IMR-90 (cell line): ENCODE measurements around the gene ZDHHC17. TPM values are rescaled to one million over a fixed set of nuclear protein-coding genes. Genes with fewer than 3 reads are reported as not detected.

Experiments
- ATAC-seq: fragments of 200-7000 bp; cut with Tn5 transposase; 2 replicates; pipeline ENCODE4 v1.9.1; 2020; ENCODE audit warnings: low read depth, mild to moderate bottlenecking, moderate library complexity
- BruUV-seq: library from RNA; stranded (reverse); fragments of 400-500 nt; replicated peaks from 2 replicates; lab custom pipeline; 2021; lab: Mats Ljungman, UMichigan
- CTCF ChIA-PET: fragments of 300-600 bp; formaldehyde crosslinking; extraction: SDS; loops from one replicate; lab custom pipeline; 2021; ENCODE audit warnings: antibody characterized with exemption; lab: Yijun Ruan, JAX
- POLR2A ChIA-PET: fragments of 300-600 bp; sonication (Branson Sonifier 250); formaldehyde crosslinking; loops from one replicate; lab custom pipeline; 2022; ENCODE audit warnings: antibody characterized with exemption; ENCODE audit not compliant: unreplicated experiment; lab: Charles Lee
- DNase-seq: peaks from one replicate; pipeline ENCODE4 v3.0.0; 2013
- H2AFZ ChIP-seq: replicated peaks from 2 replicates; pipeline ENCODE3; 2013; ENCODE audit warnings: low read length, mild to moderate bottlenecking; ENCODE audit not compliant: poor library complexity
- H2AK5ac ChIP-seq: 2 replicates; pipeline ENCODE4 v1.6.1; 2013; ENCODE audit warnings: low read depth, low read length, inconsistent platforms
- H2AK9ac ChIP-seq: replicated peaks from 2 replicates; pipeline ENCODE3; 2013; ENCODE audit warnings: mild to moderate bottlenecking, low read depth, low read length, moderate library complexity; ENCODE audit not compliant: poor library complexity
- H2BK120ac ChIP-seq: 2 replicates; pipeline ENCODE4 v1.6.1; 2013; ENCODE audit warnings: low read depth, low read length, inconsistent platforms
- H2BK15ac ChIP-seq: 3 replicates; pipeline ENCODE4 v1.6.1; 2013; ENCODE audit warnings: low read depth, low read length, inconsistent platforms
- H2BK20ac ChIP-seq: 2 replicates; pipeline ENCODE4 v1.6.1; 2013; ENCODE audit warnings: low read depth, mild to moderate bottlenecking, inconsistent platforms, low read length, moderate library complexity
- H2BK5ac ChIP-seq: 2 replicates; pipeline ENCODE4 v1.6.1; 2013; ENCODE audit warnings: mild to moderate bottlenecking, low read depth, low read length, inconsistent platforms; ENCODE audit not compliant: poor library complexity, severe bottlenecking
- H3K14ac ChIP-seq: replicated peaks from 2 replicates; pipeline ENCODE4 v1.6.1; 2013; ENCODE audit warnings: low read depth, low read length, inconsistent platforms
- H3K18ac ChIP-seq: 2 replicates; pipeline ENCODE4 v1.6.1; 2013; ENCODE audit warnings: low read depth, low read length, control low read depth
- H3K23ac ChIP-seq: 2 replicates; pipeline ENCODE4 v1.6.1; 2013; ENCODE audit warnings: low read depth, low read length, inconsistent platforms
- H3K27ac ChIP-seq: 2 replicates; pipeline ENCODE4 v1.5.1; 2013; ENCODE audit warnings: mild to moderate bottlenecking, control low read depth, low read length; ENCODE audit not compliant: insufficient read depth
- H3K27me3 ChIP-seq: 2 replicates; pipeline ENCODE4 v1.6.1; 2013; ENCODE audit warnings: low read length; ENCODE audit not compliant: control insufficient read depth, insufficient read depth
- H3K36me3 ChIP-seq: 2 replicates; pipeline ENCODE4 v1.6.1; 2013; ENCODE audit warnings: low read length, mixed read lengths; ENCODE audit not compliant: control insufficient read depth, insufficient read depth
- H3K4ac ChIP-seq: 2 replicates; pipeline ENCODE4 v1.6.1; 2013; ENCODE audit warnings: low read depth, low read length, inconsistent platforms
- H3K4me1 ChIP-seq: 2 replicates; pipeline ENCODE4 v1.6.1; 2013; ENCODE audit warnings: low read length, mixed read lengths; ENCODE audit not compliant: control insufficient read depth, insufficient read depth
- H3K4me2 ChIP-seq: 2 replicates; pipeline ENCODE4 v1.6.1; 2013; ENCODE audit warnings: low read depth, mild to moderate bottlenecking, control low read depth, low read length, moderate library complexity
- H3K4me3 ChIP-seq: 2 replicates; pipeline ENCODE4 v1.5.1; 2013; ENCODE audit warnings: low read depth, mild to moderate bottlenecking, control low read depth, low read length, moderate library complexity; ENCODE audit not compliant: insufficient read depth
- H3K56ac ChIP-seq: 2 replicates; pipeline ENCODE4 v1.6.1; 2013; ENCODE audit warnings: low read length, inconsistent platforms; ENCODE audit not compliant: insufficient read depth; ENCODE audit errors: extremely low read depth
- H3K79me1 ChIP-seq, 2 experiments: 2 replicates each; pipeline ENCODE4 v1.6.1; 2013; ENCODE audit warnings: low read length in 2 of 2, inconsistent platforms in 1 of 2, low read depth in 1 of 2
- H3K9ac ChIP-seq: 2 replicates; pipeline ENCODE4 v1.6.1; 2013; ENCODE audit warnings: low read depth, low read length, control low read depth
- H3K9me1 ChIP-seq: 2 replicates; pipeline ENCODE4 v1.6.1; 2013; ENCODE audit warnings: low read length, inconsistent platforms; ENCODE audit not compliant: insufficient read depth
- H3K9me3 ChIP-seq: 2 replicates; pipeline ENCODE4 v1.6.1; 2013; ENCODE audit warnings: low read length; ENCODE audit not compliant: control insufficient read depth, insufficient read depth
- H4K20me1 ChIP-seq: 2 replicates; pipeline ENCODE4 v1.6.1; 2013; ENCODE audit warnings: low read length, inconsistent platforms; ENCODE audit not compliant: insufficient read depth
- H4K5ac ChIP-seq: 2 replicates; pipeline ENCODE4 v1.6.1; 2013; ENCODE audit warnings: mild to moderate bottlenecking, low read depth, low read length, control low read depth
- H4K8ac ChIP-seq, 2 experiments: 2 replicates each; pipeline ENCODE4 v1.6.1; 2013; ENCODE audit warnings: low read depth in 2 of 2, low read length in 2 of 2, control low read depth in 1 of 2, inconsistent platforms in 1 of 2
- H4K91ac ChIP-seq: 2 replicates; pipeline ENCODE4 v1.6.1; 2013; ENCODE audit warnings: low read depth, low read length, inconsistent platforms; ENCODE audit not compliant: insufficient read depth
- CEBPB ChIP-seq: IDR thresholded peaks from 2 replicates; pipeline ENCODE4 v1.6.1; 2012; ENCODE audit warnings: low read depth, low read length, improper control_type of control experiment
- CHD1 ChIP-seq: IDR thresholded peaks from 2 replicates; pipeline ENCODE4 v1.6.1; 2012; ENCODE audit warnings: low read depth, low read length, improper control_type of control experiment
- FOS ChIP-seq: fragments of 150-350 bp; IDR thresholded peaks from 2 replicates; pipeline ENCODE4 v1.6.1; 2016; ENCODE audit warnings: low read depth, low read length
- MAFK ChIP-seq: IDR thresholded peaks from 2 replicates; pipeline ENCODE4 v1.6.1; 2012; ENCODE audit warnings: low read depth, low read length, improper control_type of control experiment
- MXI1 ChIP-seq: IDR thresholded peaks from 2 replicates; pipeline ENCODE4 v1.6.1; 2012; ENCODE audit warnings: low read depth, mild to moderate bottlenecking, low read length, moderate library complexity, borderline replicate concordance
- NFE2L2 ChIP-seq: fragments of 150-350 bp; IDR thresholded peaks from 2 replicates; pipeline ENCODE4 v1.6.1; 2016; ENCODE audit warnings: low read depth, mild to moderate bottlenecking, low read length
- POLR2A ChIP-seq: IDR thresholded peaks from 2 replicates; pipeline ENCODE4 v1.6.1; 2012; ENCODE audit warnings: mild to moderate bottlenecking, low read depth, low read length
- RAD21 ChIP-seq: IDR thresholded peaks from 2 replicates; pipeline ENCODE4 v1.6.1; 2012; ENCODE audit warnings: low read length, improper control_type of control experiment
- RCOR1 ChIP-seq: IDR thresholded peaks from 2 replicates; pipeline ENCODE4 v1.6.1; 2012; ENCODE audit warnings: mild to moderate bottlenecking, low read length, improper control_type of control experiment; ENCODE audit not compliant: insufficient replicate concordance
- SMC3 ChIP-seq: fragments of 150-350 bp; IDR thresholded peaks from 2 replicates; pipeline ENCODE4 v1.6.1; 2016; ENCODE audit warnings: low read depth, mild to moderate bottlenecking, antibody characterized with exemption, low read length, moderate library complexity
- WGBS, 2 experiments: methylation state at CpG; one replicate each; pipeline versions ENCODE4 v1.1.5 to v1.1.7; 2013; ENCODE audit warnings: missing lambda C conversion rate in 2 of 2; ENCODE audit not compliant: insufficient read length in 1 of 2; ENCODE audit errors: extremely low coverage in 2 of 2; 5-methylcytosine and 5-hydroxymethylcytosine counted together
- dilution Hi-C: fragments of 300-500 bp; cut with HindIII; formaldehyde crosslinking; loops from one replicate; pipeline ENCODE4 v1.14.3; 2018; ENCODE audit warnings: low sequenced_read_pairs; ENCODE audit not compliant: unreplicated experiment
- in situ Hi-C: fragments of 300-500 bp; cut with MboI; formaldehyde crosslinking; loops from 3 replicates; pipeline ENCODE4 v1.14.3; 2019; ENCODE audit warnings: low sequenced_read_pairs, inconsistent platforms, mixed read lengths
- intact Hi-C: fragments of 100-400 bp; cut with micrococcal nuclease; formaldehyde crosslinking; loops from 2 replicates; pipeline ENCODE4 v1.10.0; 2022
- polyA plus RNA-seq, 3 experiments: library from polyadenylated mRNA; depleted of rRNA; stranded (reverse); fragments of >200 nt; gene quantifications; 2 replicates each; pipeline ENCODE4 v1.2.3, GENCODE V29; 2012; ENCODE audit warnings: low replicate concordance in 1 of 3
- total RNA-seq: library from RNA; depleted of rRNA; stranded (reverse); fragments of >200 nt; gene quantifications from 2 replicates; pipeline ENCODE4 v1.2.3, GENCODE V29; 2012
- TF ChIP-seq, protein P1 (sequence below): fragments of 150-350 bp; IDR thresholded peaks from 2 replicates; pipeline ENCODE4 v1.6.1; 2017; ENCODE audit warnings: mild to moderate bottlenecking, antibody characterized with exemption, low read length, low read depth
- TF ChIP-seq, protein P2 (sequence below): fragments of 150-350 bp; IDR thresholded peaks from 2 replicates; pipeline ENCODE4 v1.6.1; 2016; ENCODE audit warnings: low read depth, mild to moderate bottlenecking, low read length, moderate library complexity, borderline replicate concordance

Gene ZDHHC17
- total and polyA plus RNA-seq, 2 of the 4 experiments (the other 2 are of a cell fraction) = 23.3 to 125 TPM

DNA sequence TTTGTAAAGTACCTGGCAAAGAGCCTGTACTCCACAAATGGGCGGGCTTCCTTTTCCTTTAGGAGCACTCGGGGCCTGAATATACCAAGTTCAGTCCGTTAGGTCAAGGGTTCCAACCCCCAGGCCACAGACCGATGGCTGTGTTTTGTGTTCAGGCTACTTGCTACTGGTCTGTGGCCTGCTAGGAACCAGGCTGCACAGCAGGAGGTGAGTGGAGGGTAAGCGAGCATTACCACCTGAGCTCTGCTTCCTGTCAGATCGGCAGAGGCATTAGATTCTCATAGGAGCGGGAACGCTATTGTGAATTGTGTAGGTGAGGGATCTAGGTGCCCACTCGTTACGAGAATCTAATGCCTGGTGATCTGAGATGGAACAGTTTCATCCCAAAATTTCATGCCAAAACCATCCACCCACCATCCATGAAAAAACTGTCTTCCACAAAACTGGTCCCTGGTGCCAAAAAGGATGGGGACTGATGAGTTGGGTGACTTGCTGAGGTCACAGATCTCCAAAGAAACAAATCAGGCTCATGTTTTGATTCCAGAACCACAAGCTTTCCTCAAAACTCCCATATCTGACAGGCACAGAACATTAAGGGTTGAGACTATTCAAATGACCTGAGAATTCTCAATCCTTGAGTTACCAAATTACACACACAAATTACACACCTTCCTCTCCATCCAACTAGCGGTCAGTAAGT, 110.7 kb downstream of the ZDHHC17 start:
- dilution Hi-C loops = no loop called here
- no peak overlapping the region for H4K8ac ChIP-seq
- H2AK5ac ChIP-seq = no peak overlapping the region
- no peak overlapping the region for H3K14ac ChIP-seq
- peaks cover 22 to 79% of the 10 kb centered on the region in 2 experiments for H3K79me1 ChIP-seq
- H3K4me2 ChIP-seq = no peak overlapping the region
- H4K20me1 ChIP-seq = peaks cover 31% of the 10 kb centered on the region
- H3K36me3 ChIP-seq = peaks cover 7% of the 10 kb centered on the region
- intact Hi-C loops = no loop called here
- H2BK20ac ChIP-seq = no peak overlapping the region
- DNase-seq (no peak), ATAC-seq (no peak)
- WGBS, 2 experiments = 100% methylated on average over 1 of the region's 11 CpGs; no CpG with 5 or more reads in 1 of the 2 experiments
- no peak overlapping the region for H3K18ac ChIP-seq
- H3K23ac ChIP-seq = no peak overlapping the region
- H3K27me3 ChIP-seq = no peaks in the 10 kb centered on the region
- H4K5ac ChIP-seq = no peak overlapping the region
- H3K56ac ChIP-seq = no peak overlapping the region
- no peak overlapping the region for H3K4me3 ChIP-seq
- POLR2A ChIA-PET = no interaction called here
- no TSS peak for BruUV-seq
- H2AFZ ChIP-seq = no peak overlapping the region
- no peak overlapping the region for H3K4ac ChIP-seq
- H2BK5ac ChIP-seq = no peak overlapping the region
- no peak for TF ChIP-seq MXI1
- TF ChIP-seq, protein P1, sequence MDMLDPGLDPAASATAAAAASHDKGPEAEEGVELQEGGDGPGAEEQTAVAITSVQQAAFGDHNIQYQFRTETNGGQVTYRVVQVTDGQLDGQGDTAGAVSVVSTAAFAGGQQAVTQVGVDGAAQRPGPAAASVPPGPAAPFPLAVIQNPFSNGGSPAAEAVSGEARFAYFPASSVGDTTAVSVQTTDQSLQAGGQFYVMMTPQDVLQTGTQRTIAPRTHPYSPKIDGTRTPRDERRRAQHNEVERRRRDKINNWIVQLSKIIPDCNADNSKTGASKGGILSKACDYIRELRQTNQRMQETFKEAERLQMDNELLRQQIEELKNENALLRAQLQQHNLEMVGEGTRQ = no peak
- no peak for TF ChIP-seq POLR2A
- no peak for TF ChIP-seq CEBPB
- TF ChIP-seq RCOR1 = no peak
- TF ChIP-seq SMC3 = no peak
- no peak for TF ChIP-seq CHD1
- TF ChIP-seq NFE2L2 = no peak
- TF ChIP-seq, protein P2, sequence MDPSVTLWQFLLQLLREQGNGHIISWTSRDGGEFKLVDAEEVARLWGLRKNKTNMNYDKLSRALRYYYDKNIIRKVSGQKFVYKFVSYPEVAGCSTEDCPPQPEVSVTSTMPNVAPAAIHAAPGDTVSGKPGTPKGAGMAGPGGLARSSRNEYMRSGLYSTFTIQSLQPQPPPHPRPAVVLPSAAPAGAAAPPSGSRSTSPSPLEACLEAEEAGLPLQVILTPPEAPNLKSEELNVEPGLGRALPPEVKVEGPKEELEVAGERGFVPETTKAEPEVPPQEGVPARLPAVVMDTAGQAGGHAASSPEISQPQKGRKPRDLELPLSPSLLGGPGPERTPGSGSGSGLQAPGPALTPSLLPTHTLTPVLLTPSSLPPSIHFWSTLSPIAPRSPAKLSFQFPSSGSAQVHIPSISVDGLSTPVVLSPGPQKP = no peak
- TF ChIP-seq FOS = no peak
- TF ChIP-seq RAD21 = no peak
- TF ChIP-seq MAFK = no peak
- no peak overlapping the region for H4K91ac ChIP-seq
- H2BK15ac ChIP-seq = no peak overlapping the region
- CTCF ChIA-PET = no interaction called here
- no peak overlapping the region for H2AK9ac ChIP-seq
- H2BK120ac ChIP-seq = no peak overlapping the region
- peaks cover 5% of the 10 kb centered on the region for H3K4me1 ChIP-seq
- in situ Hi-C loops = no loop called here
- H3K9ac ChIP-seq = no peak overlapping the region
- no peak overlapping the region for H3K27ac ChIP-seq
- H3K9me3 ChIP-seq = no peaks in the 10 kb centered on the region
- peaks cover 12% of the 10 kb centered on the region for H3K9me1 ChIP-seq
